GM12892 (cell line): ENCODE data around the gene GTF2A1.

ENCODE experiments used
- POLR2A ChIP-seq: IDR thresholded peaks from 2 replicates; pipeline ENCODE4 v1.6.1; 2011; ENCODE audit warnings: low read depth, low read length, control low read depth
- POLR2AphosphoS5 ChIP-seq: IDR thresholded peaks from 2 replicates; pipeline ENCODE4 v1.6.1; 2011; ENCODE audit warnings: low read depth, low read length, control low read depth
- TAF1 ChIP-seq: IDR thresholded peaks from 2 replicates; pipeline ENCODE4 v1.6.1; 2011; ENCODE audit warnings: low read depth, mild to moderate bottlenecking, control low read depth, low read length, borderline replicate concordance

DNA sequence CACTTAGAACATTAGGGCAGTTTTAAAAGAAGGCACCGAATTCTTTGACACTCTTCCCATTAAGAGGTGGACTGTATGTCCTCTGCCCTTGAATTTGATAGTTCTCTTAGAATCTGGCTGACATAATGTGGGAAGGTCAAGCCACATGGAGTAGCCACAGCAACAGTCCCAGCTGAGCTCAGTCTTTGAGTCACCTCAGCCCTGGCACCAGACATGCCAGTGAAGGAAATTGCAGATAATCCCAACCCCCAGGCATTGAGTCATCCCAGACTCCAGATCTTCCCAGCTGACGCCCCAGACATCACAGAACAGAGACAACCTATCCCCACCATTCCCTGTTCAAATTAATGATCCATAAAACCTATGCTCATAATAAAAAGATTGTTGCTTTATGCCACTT, 83.4 kb downstream of the GTF2A1 start:
- no peak for TF ChIP-seq POLR2AphosphoS5
- TF ChIP-seq POLR2A: no peak
- no peak for TF ChIP-seq TAF1
